ENCODE data around the gene TIMP2.
"Not testable (repeated sequence)": the region's sequence is repeated elsewhere in the genome, so short reads cannot be mapped to it uniquely, and the experiment has no call there.

Gene TIMP2

DNA sequence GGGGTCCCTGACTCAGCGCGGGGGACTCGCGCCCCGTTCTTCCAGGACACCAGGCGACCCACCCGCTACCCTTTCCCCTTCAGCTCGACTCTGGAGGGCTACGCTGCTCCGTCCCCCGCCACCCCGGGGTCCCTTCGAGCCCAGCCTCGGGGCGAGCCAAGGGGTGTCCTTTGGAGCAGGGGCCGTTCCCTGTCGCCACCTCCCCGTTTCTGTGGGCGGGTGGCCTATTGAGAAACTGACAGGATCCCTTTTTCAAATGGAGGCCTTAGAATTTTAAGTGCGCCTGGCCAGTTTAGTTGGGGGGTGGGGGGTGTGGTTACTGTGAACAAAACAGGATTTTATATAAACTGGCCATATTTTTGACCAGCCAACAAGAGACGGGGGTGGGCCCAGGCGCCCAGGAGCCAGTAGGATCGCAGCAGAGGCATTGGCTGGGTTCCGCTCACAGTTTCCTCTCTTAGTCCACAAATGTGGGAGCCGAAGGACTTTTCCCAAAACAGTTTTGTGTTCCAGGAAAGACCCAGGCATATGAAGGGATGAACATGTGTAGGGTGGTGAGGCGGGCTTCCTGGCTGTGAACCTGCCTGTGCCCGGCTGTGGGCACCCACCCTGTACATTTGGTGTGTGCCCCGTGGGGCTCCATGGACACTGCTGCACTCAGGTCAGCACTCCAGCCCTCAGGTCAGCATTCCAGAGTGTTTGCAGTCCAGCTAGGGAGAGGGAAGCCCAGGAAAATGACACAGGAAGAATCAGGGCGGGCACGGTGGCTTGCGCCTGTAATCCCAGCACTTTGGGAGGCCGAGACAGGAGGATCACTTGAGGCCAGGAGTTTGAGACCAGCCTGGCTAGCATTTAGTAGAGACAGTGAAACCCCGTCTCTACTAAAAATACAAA lies 722 bp upstream of the TIMP2 start:
- no peak for DNase-seq

DNA sequence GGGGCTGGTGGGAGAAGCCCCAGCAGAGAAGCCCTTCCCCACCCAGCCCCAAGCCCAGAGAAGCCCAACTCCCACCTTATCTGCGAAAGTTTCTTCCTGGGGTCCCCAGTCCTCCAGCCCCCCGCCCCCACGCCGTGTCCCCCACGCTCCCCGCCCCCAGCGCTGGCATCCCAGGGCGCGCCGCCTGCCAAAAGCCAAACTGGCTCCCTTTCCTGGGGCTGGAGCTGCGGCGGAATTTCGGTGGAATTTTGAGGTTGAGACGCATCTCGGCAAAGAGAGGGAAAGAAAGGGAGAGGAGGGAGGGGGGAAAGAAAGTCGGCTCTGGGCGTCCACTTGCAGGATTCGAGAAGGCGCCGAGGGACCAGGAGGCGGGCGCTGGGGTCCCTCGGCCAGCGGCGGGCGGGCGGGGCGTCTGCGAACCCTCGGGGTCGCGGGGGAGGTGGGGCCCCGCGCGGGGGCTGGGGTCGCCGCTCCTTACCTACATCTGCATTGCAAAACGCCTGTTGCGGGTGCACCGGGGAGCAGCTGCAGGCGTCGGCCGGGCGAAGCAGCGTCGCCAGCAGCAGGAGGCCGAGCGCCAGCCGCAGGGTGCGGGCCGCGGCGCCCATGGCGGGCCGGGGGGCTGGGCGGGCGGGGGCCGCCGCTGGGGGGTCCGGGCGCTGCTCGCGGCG lies 571 bp downstream of the TIMP2 start:
- DNase-seq, result no peak

DNA sequence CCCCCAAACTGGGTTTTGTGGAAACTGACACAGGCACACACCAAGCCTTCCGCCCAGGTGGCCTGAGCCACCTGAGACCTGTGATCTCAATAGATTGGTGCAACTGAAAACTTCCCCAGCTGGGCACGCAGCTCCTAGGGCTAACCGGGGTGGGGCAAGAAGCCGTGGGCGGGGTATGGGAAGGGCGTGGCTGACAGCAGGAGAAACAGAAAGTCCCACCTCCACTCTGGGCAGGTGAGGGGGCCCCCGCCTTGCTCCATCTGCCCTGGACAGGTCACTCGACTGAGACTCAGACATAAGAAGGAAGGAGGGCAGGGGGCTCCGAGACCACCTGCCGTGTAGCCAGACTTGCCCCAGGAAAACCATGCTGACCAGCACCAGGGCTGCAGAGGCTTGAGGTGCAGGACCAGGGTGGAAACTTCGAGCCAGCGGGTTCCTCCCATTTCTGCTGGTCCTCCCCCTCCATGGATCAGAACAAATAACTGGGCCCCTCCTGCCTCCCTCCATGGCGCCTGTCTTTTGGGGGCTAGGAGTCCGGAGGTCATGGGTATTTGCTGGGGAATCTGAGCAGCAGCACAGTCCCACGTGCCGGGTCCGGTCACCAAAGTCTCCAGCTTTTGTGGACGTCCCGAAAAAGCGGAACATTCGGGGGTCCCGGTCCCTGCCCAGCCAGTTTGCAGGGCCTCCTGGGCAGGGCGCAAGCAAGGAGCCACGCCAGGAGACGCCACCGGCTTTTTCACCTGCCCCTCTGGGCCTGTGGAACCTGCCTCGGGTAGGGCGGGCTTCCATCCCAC lies 1.3 kb downstream of the TIMP2 start:
- DNase-seq, result no peak

DNA sequence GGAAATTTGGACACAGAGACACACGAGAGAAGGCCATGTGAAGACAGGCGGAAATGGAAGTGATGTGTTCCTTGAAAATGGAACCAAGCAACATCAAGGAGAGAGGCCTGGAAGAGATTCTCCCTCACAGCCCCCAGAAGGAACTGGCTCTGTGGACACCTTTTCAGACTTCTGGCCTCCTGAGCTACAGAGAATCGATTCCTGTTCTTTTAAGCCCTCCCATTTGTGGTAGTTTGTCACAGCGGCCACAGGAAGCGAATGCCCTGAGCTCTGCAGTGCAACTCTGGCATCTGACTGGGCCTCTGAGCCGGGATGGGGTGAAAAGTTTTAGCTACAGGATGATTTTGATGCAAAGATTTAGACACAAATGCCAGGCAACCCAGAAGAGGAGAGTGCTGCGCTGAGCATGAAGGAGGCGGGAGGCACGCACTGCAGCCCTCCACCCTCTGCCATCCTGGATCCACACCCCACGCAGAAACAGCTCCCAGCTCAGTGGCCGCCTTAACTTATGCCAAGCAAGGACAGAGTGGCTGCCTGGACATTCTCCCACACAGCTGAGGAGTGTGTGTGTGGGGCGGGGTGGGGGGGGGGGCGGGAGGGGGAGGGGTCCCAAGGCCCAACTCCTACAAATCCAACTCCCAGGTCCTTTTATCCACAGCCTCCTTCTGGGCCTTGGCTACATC lies 2.2 kb downstream of the TIMP2 start:
- no peak for DNase-seq

DNA sequence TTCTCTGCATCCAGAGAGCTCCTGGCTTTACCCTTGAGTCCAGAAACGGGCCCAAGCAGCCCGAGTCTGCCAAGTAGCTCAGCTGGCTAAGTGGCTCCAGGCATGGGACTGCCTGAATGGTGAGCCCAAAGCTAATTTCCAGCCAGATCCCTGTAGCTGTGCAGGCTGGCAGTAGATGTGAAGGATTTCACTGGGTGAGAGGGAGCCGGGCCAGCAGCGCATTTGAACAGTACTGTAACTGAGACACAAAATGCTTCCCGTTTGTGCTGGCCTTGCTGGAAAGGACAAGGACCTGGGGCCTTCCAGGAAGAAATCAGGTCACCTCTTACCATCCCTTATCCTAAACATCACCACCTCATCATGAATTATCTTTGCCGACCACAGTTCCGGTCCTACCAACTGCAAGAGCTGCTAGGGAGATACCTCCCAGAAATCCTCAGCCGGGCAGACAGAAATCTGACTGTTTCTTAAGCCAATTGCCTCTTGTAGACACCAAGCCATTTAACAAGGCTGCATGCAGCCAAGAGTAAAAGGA lies 3.7 kb downstream of the TIMP2 start:
- DNase-seq, result no peak

DNA sequence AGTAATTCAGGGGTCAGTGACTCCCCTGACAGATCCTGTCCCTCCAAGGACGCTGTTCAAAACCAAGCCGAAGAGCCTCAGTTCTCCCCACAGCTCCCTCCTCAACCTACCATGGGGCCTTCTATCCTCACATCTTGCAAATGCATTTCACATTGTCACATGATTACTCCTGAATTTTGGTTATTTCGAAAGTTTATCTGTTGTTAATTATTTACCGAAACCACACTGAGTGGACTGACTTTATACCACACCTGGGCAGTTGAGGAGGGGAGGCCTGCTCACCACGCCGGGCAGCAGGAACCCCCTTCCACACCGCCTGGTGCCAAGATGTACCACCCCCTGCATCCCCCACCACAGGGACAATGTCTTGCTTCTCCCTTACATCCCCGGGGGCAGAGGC lies 4.7 kb downstream of the TIMP2 start:
- no peak for DNase-seq

DNA sequence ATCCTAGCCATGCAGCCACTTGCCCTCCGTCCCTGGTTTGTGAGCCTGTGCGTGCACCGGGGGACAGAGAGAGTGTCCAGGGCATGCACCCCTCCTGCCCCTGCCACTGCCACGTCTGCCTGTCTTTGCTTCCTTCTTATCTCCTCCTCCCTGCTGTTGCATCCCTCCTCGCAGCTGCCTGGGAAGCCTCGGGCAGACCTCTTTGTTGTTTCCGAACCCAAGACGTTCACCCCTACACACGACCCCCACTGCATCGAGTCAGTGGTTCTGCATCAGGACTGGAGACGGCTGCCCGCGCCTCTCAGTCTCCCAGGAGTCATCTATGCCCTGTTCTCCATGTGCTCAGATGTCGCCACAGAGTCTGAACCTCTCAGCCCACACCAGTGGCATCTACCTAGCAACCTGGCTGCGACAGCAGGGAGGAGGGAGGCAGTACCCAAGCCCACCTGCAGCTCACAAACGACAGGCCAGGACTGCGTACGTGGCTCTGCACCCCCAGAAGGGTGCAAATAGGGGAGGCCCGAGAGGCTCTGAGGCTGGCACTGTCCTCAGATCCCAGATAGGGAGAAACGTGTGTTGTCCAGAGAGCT lies 5.2 kb downstream of the TIMP2 start:
- DNase-seq, result no peak

DNA sequence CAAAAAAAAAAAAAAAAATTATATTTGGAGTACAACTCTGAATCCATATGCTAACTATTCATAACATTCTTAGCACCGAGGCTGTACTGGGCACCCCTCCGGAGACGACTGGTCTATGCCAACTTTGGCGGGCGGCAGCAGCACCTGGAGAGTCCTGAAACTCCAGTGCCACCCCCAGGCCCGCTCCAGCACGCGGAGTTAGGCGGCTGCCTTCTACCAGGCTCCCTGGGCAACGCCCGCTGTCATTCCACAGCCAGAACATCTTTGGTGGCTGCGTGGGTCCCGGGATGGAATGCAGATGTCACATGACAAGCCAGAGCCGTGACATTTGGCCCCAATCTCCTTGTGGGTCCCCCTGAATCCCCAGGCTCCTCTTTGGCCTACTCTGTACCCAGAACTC lies 6.2 kb downstream of the TIMP2 start:
- DNase-seq, result no peak

DNA sequence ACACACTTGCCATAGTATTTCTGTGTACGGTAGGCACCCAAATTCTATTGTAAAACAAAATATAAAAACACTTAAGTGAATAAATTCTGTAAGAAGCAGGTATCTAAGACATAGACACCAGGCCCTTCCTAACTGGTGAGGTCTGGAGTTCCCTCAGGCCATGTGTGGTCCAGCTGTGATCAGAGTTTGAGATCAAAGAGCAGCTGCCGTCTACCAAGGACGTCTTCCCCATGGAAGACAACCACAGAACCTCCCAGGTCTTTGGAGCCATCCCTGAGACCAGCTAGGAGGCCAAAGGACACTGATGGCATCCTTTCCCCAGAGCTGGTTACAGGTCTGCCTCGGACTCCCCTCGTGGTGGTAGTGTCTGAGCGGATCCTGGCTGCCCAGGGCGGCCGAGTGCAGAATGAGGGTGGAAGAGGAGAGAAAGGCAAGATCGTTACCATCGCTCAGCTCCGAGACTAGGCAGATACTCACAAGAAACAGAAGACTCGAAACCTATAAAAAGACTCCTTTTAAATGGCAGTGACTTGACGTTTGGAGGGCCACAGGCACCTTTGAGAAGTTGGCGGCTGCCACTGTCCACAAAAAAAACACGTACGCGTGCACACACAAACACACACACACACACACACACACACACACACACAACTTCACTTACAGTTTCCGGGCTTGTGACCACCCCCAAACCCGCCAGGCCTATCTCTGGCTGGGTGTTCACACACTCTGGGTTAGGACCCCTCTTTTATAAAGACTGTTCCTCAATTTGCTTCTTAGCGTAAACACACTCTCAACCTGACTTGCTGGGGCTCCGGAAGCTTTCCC lies 7.5 kb downstream of the TIMP2 start:
- no peak for DNase-seq

DNA sequence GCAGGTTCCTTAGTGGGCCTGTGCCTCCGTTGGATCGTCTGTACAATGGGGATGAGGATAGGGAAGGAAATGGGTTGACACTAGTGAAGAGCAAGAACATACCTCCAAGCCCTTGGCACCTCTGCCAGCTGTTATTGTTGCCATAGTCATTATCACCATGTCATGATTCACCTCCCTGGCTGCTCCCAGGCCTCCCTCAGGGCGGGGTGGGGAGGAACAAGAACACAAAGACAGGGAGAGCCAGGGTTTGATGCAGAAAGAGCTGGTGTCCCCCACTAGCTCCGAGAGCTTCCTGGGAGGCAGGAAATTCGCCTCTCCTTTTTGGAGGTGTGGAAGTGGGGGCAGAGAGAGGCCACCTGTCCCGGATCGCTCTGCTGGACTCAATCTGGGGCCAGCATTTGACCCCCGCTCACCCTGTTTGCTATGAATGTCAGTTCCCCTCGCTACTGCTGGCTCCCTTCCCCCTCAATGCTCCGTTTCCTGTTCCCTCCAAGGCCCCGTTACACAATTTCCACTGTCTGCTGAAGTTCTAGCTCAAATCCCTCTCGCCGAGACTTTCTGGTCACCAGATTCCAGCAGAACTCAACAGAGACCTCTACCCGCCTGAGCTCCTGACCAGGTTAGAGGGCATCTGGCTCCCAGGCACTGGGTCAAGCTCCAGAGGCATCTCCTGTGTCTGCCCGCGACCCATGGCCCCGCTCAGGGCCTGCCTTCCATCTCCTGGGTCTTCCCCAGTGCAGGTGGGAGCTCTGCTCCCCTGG lies 9.1 kb downstream of the TIMP2 start:
- DNase-seq, result no peak

DNA sequence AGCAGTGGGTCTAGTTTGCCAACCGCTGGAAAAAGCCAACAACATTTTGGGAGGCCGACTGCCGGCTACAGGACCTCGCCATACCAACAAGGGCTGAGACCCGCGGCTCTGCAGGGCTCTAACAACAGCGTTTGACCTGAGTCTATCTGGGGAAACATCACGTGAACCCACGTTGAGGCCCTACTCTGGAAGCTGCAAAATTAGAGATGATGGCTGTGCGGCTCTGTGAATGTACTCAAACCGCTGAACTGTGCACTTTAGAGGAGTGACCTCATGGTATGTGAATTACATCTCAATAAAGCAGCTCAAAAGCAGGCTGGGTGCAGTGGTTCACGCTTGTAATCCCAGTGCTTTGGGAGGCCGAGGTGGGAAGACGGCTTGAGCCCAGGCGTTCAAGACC lies 12.1 kb downstream of the TIMP2 start:
- no peak for DNase-seq

DNA sequence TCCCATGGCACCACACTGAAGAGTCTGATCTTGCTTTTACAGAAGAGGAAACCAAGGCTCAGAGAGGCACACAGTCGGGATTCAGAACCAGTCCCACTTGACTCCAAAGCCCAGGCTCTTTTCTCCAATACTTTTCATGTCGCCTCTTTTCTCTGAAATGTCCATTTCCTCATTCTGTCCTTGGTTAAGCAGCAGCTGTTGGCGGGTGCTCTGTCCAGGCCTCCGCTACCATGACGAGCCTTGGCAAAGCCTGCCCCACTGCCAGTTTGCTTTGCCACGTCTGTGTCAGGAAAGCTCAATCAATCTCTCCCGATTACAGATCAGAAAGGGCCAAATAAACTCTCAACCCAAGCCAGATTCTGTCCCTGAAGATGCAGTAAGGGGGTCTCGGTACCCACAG lies 13.1 kb downstream of the TIMP2 start:
- DNase-seq, result no peak

DNA sequence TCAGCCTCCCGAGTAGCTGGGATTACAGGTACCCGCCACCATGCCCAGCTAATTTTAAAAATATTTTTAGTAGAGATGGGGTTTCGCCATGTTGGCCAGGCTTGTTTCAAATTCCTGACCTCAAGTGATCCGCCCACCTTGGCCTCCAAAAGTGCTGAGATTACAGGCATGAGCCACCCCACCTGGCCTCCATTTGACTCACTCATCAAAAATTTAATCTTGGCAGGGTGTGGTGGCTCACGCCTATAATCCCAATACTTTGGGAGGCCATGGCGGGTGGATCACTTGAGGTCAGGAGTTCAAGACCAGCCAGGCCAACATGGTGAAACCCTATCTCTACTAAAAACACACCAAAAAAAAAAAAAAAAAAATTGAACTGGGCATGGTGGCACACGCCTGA lies 13.6 kb downstream of the TIMP2 start:
- not testable (repeated sequence) for DNase-seq

DNA sequence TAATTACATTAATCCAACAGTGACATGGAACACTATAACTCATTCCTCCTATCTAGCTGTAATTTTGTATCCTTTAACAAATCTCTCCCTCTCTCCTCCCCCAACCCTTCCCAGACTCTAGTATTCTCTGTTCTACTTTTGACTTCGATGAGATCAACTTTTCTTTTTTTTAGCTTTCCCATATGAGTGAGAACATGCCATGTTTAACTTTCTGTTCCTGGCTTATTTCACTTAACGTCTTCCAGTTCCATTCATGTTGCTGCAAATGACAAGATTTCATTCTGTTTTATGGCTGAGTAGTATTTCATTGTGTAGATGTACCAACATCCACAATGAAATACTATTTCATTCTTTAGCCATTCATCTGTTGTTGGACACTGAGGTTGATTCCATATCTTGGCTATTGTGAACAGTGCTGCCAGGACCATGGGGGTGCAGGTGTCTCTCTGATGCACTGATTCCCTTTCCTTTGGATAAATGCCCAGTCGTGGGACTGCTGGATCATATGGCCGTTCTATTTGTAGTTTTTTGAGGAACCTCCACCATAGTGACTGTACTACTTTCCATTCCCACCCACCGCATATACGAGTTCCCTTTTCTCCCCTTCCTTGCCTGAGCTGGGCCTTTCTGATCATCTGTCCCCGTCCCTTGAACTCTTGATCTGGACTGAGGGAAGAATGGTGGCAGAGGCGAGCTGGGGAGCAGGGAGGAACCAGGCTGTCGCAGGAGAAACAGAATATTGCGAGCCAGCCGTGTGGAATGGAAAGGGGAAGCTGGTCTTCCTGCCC lies 14.5 kb downstream of the TIMP2 start:
- no peak for DNase-seq

DNA sequence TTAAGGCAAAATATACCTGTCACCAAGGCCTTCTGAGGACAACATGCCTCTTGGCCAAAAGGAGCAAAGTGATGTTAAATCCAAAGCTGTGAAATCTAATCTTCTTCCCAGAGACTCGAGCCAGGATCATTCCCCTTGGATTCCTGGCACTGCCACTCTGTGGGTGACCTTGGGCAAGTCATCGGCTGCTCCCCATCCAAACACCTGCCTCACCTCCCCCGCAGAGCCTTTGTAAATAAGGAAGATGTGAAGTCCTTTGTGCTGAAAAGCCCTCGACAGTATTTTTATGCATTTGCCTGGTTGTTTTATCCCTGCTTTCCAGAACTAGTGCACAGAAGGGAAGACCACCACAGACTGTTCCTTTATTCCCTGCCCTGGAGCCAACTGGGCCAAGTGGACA lies 16.8 kb downstream of the TIMP2 start:
- no peak for DNase-seq

DNA sequence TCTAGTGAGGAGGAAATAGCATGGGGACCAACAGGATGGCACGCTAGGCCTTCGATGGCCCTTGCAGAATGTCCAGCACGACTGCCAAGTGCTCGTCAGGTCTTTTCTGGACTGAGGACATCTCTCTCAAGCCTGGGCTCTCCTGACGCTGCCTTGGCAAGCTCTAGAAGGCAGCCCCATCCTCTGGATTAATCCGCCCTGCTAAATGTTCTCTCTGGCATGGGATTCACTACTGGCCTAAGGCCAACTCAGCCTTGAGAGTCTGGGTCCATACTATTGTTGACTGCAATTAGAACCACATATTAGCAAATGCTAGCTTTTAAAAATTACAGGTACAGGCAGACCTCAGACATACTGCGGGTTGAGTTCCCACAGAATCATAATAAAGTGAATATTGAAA lies 19.6 kb downstream of the TIMP2 start:
- no peak for DNase-seq

DNA sequence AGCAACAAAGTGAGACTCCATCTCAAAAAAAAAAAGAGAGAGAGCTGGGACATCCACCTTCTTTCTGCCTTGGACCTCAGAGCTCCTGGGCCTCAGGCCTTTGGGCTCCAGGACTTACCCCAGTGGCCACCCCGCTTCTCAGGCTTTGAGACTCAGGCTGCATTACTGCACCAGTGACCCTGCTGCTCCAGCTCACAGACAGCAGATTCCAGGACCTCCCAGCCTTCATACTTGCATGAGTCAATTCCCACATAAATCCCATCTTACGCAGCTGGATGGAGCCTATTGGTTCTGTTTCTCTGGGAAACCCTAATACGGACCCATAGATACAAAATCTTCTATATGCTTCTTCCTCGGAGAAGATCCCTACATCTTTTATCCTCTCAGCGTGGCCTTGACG lies 20.1 kb downstream of the TIMP2 start:
- no peak for DNase-seq

DNA sequence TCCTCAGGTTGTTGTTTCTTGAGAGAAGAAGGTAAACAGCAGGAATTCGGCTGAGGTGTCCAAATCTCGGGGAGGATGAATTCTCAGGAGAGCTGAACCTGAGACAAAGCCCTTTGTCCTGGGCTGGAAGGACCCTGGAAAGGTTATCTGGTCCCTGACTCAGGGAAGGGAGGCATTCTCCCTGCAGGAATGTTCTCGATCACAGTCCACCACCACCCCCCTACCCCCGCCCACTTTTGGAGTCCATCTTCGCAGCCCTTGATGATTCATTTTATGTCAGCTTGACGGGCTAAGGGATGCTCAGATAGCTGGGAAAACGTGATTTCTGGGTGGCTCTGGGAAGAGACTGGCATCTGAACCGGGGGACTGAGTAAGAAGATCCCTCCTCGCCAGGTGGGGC lies 20.8 kb downstream of the TIMP2 start:
- DNase-seq, result no peak

DNA sequence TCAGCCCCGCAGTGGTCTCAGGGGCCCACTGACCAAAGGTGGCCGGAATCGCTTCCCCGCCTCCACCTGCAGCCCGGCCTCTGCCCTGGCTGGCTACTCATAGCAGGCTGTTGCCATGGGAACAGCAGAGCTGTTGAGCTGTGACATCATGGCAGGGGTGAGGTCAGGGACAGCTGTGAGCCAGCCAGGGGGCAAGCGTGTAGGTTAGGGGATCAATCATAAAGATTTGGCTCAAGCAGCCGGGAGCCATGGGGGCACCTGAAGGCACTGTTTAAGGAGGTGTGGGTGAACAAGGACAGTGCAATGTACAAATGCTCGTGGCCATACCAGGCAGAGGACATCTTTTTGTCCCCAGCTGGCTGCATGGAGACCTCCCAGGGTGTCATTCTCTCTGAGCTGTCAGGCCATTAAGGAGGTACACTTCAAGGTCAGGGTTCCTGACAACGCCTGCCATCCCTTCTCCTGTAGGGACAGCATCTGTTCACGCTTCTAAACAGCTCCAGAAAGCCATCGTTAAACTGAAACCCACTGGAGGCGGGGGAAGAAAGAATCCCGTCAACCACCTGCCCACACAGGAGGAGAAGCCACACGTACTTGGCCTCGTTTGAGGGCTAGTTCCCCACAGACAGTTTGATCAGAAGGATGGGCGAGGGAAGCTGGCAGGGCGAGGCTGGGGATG lies 21.9 kb downstream of the TIMP2 start, which contains the start of gene CEP295NL:
Gene CEP295NL, minus strand, starts transcription at position 101 of the 679 bp plus-strand sequence. CDS start 1,373 bp downstream, outside the sequence.
- DNase-seq, result no peak

Data from NCI-H1436 treated with DMSO at 0.1 percent for 48 hours (cell line).